HG03520 (cell line): ENCODE results near the gene LGR6.
A peak's percentile ranks its signal among the peaks of the same experiment; 100 is the strongest.
"Not testable (repeated sequence)": the region's sequence is repeated elsewhere in the genome, so short reads cannot be mapped to it uniquely, and the experiment has no call there.

ENCODE experiments used
- ATAC-seq: cut with Tn5 transposase; IDR thresholded peaks from one replicate; pipeline ENCODE4 v1.9.1; 2021; ENCODE audit warnings: mild to moderate bottlenecking, moderate library complexity; ENCODE audit not compliant: unreplicated experiment

LGR6 gene

GRCh38 chr1:202235003-202235660 lies 41.5 kb downstream of the LGR6 start:
- ATAC-seq = no peak

- peak; percentile 68 for ATAC-seq
Observed at GRCh38 chr1:202235856-202236837, 42.5 kb downstream of the LGR6 start.

GRCh38 chr1:202237052-202237451 lies 43.5 kb downstream of the LGR6 start:
- ATAC-seq = no peak

- no peak for ATAC-seq
Observed at GRCh38 chr1:202238914-202239313, 45.3 kb downstream of the LGR6 start.

GRCh38 chr1:202240226-202240625 lies 46.6 kb downstream of the LGR6 start:
- not testable (repeated sequence) for ATAC-seq

GRCh38 chr1:202240956-202241355 lies 47.4 kb downstream of the LGR6 start:
- ATAC-seq = no peak

- no peak for ATAC-seq
Observed at GRCh38 chr1:202241376-202242079, 47.9 kb downstream of the LGR6 start.

GRCh38 chr1:202242080-202242419 lies 48.5 kb downstream of the LGR6 start:
- ATAC-seq = no peak

GRCh38 chr1:202243006-202243405 lies 49.4 kb downstream of the LGR6 start:
- no peak for ATAC-seq

GRCh38 chr1:202244841-202245261 lies 51.3 kb downstream of the LGR6 start:
- no peak for ATAC-seq

- no peak for ATAC-seq
Observed at GRCh38 chr1:202245391-202245790, 51.8 kb downstream of the LGR6 start.

GRCh38 chr1:202247104-202247503 lies 53.5 kb downstream of the LGR6 start:
- ATAC-seq = no peak

GRCh38 chr1:202247837-202248795 lies 54.5 kb downstream of the LGR6 start:
- ATAC-seq = no peak

- no peak for ATAC-seq
Observed at GRCh38 chr1:202248861-202249260, 55.3 kb downstream of the LGR6 start.

GRCh38 chr1:202249436-202249835 lies 55.8 kb downstream of the LGR6 start:
- no peak for ATAC-seq

GRCh38 chr1:202249846-202250245 lies 56.2 kb downstream of the LGR6 start:
- no peak for ATAC-seq

GRCh38 chr1:202250982-202251381 lies 57.4 kb downstream of the LGR6 start:
- ATAC-seq = no peak

GRCh38 chr1:202251424-202252256 lies 58.0 kb downstream of the LGR6 start:
- ATAC-seq = no peak

GRCh38 chr1:202252271-202252670 lies 58.7 kb downstream of the LGR6 start:
- ATAC-seq = no peak
